HK-2 (cell line): ENCODE data around the gene FOXP1.

Experiments used
- DNase-seq: peaks from one replicate; pipeline ENCODE4 v3.0.0-alpha.2; 2018; ENCODE audit not compliant: unreplicated experiment

Gene FOXP1

GRCh38 chr3:71505767-71506350 lies 77.7 kb downstream of the FOXP1 start:
- no peak for DNase-seq

GRCh38 chr3:71504250-71505036 lies 79.1 kb downstream of the FOXP1 start:
- DNase-seq = peak; percentile 71

GRCh38 chr3:71503525-71504249 lies 79.8 kb downstream of the FOXP1 start:
- DNase-seq = no peak

- no peak for DNase-seq
These were observed 81.4 kb downstream of the FOXP1 start for GRCh38 chr3:71502066-71502625.

GRCh38 chr3:71500696-71501095 lies 82.8 kb downstream of the FOXP1 start:
- no peak for DNase-seq

GRCh38 chr3:71499227-71499876 lies 84.2 kb downstream of the FOXP1 start:
- DNase-seq = no peak

- no peak for DNase-seq
These were observed 85.0 kb downstream of the FOXP1 start for GRCh38 chr3:71498543-71498942.

- DNase-seq = no peak
These were observed 85.5 kb downstream of the FOXP1 start for GRCh38 chr3:71497971-71498444.

GRCh38 chr3:71497367-71497897 lies 86.1 kb downstream of the FOXP1 start:
- no peak for DNase-seq

GRCh38 chr3:71495708-71496472 lies 87.6 kb downstream of the FOXP1 start:
- DNase-seq = no peak

- DNase-seq = no peak
These were observed 89.3 kb downstream of the FOXP1 start for GRCh38 chr3:71494212-71494611.

- no peak for DNase-seq
These were observed 90.4 kb downstream of the FOXP1 start for GRCh38 chr3:71492974-71493771.

- DNase-seq = no peak
These were observed 91.0 kb downstream of the FOXP1 start for GRCh38 chr3:71492566-71492965.

- no peak for DNase-seq
These were observed 92.3 kb downstream of the FOXP1 start for GRCh38 chr3:71491154-71491752.

- no peak for DNase-seq
These were observed 92.8 kb downstream of the FOXP1 start for GRCh38 chr3:71490692-71491091.

GRCh38 chr3:71489315-71489761 lies 94.2 kb downstream of the FOXP1 start:
- DNase-seq = no peak

- no peak for DNase-seq
These were observed 94.6 kb downstream of the FOXP1 start for GRCh38 chr3:71488882-71489281.

GRCh38 chr3:71488391-71488809 lies 95.1 kb downstream of the FOXP1 start:
- no peak for DNase-seq

GRCh38 chr3:71487418-71487817 lies 96.1 kb downstream of the FOXP1 start:
- DNase-seq = no peak
